SK-N-SH (cell line): ENCODE measurements around the gene ZNF439. TPM values are rescaled to one million over a fixed set of nuclear protein-coding genes. Genes with fewer than 3 reads are reported as not detected.
A peak's percentile ranks its signal among the peaks of the same experiment; 100 is the strongest.

Experiments used
- CTCF ChIA-PET: fragments of 300-600, 350-600 bp; formaldehyde crosslinking; extraction: SDS; loops from one replicate; lab custom pipeline; 2021; lab: Yijun Ruan, JAX
- POLR2A ChIA-PET: fragments of 350-600 bp; sonication (Branson Sonifier 250); formaldehyde crosslinking; extraction: SDS; loops from one replicate; lab custom pipeline; 2020; ENCODE audit warnings: antibody characterized with exemption, inconsistent platforms; lab: Yijun Ruan, JAX
- DNase-seq: peaks from one replicate; pipeline ENCODE4 v3.0.0; 2012
- H2AFZ ChIP-seq: fragments of 200-600 bp; sonication (generic); 2 replicates; pipeline ENCODE4 v1.8.1; 2016; ENCODE audit warnings: antibody characterized with exemption, mild to moderate bottlenecking, low read depth
- H3F3A ChIP-seq: fragments of 200-600 bp; sonication (generic); replicated peaks from 2 replicates; pipeline ENCODE3; 2016; ENCODE audit warnings: antibody characterized with exemption, mild to moderate bottlenecking; ENCODE audit not compliant: insufficient read depth
- H3K27ac ChIP-seq, 2 experiments: fragments of 200-500 bp in 1 of 2; fragments of 200-600 bp in 1 of 2; sonication (Bioruptor generic) in 1 of 2; sonication (generic), shearing (Covaris generic) in 1 of 2; 2 replicates each; pipeline versions ENCODE4 v1.5.1 to v1.6.1; 2014 to 2016; ENCODE audit warnings: low read depth in 2 of 2, inconsistent platforms in 1 of 2, low read length in 1 of 2, mild to moderate bottlenecking in 1 of 2, mixed read lengths in 1 of 2
- H3K27me3 ChIP-seq: fragments of 200-600 bp; sonication (generic), shearing (Covaris generic); 2 replicates; pipeline ENCODE4 v1.6.1; 2016; ENCODE audit warnings: mixed run types; ENCODE audit not compliant: insufficient read depth
- H3K36me3 ChIP-seq, 2 experiments: fragments of 200-500 bp in 1 of 2; fragments of 200-600 bp in 1 of 2; sonication (Bioruptor generic) in 1 of 2; sonication (generic) in 1 of 2; replicated peaks in 1 of 2; 2 replicates each; pipeline versions ENCODE3 to v1.5.1; 2014 to 2016; ENCODE audit warnings: low read length in 1 of 2, mild to moderate bottlenecking in 1 of 2; ENCODE audit not compliant: insufficient read depth in 2 of 2, control insufficient read depth in 1 of 2
- H3K4me1 ChIP-seq, 2 experiments: fragments of 200-500 bp in 1 of 2; fragments of 200-600 bp in 1 of 2; sonication (Bioruptor generic) in 1 of 2; sonication (generic), shearing (Covaris generic) in 1 of 2; 2 replicates each; pipeline versions ENCODE4 v1.5.1 to v1.6.1; 2014 to 2016; ENCODE audit warnings: low read depth in 1 of 2, low read length in 1 of 2, mixed run types in 1 of 2; ENCODE audit not compliant: insufficient read depth in 2 of 2, control insufficient read depth in 1 of 2
- H3K4me2 ChIP-seq: fragments of 200-600 bp; sonication (generic), shearing (Covaris generic); 2 replicates; pipeline ENCODE4 v1.6.1; 2017; ENCODE audit warnings: mixed run types
- H3K4me3 ChIP-seq, 2 experiments: fragments of 200-500 bp in 1 of 2; fragments of 200-600 bp in 1 of 2; sonication (Bioruptor generic) in 1 of 2; sonication (generic), shearing (Covaris generic) in 1 of 2; 2 replicates each; pipeline versions ENCODE4 v1.5.1 to v1.8.1; 2014 to 2016; ENCODE audit warnings: low read depth in 2 of 2, inconsistent platforms in 1 of 2, low read length in 1 of 2, mild to moderate bottlenecking in 1 of 2, mixed read lengths in 1 of 2, moderate library complexity in 1 of 2
- H3K79me2 ChIP-seq: fragments of 200-600 bp; sonication (generic); 2 replicates; pipeline ENCODE4 v1.8.1; 2017; ENCODE audit warnings: mild to moderate bottlenecking; ENCODE audit not compliant: insufficient read depth
- H3K9ac ChIP-seq: fragments of 200-600 bp; sonication (generic); 2 replicates; pipeline ENCODE4 v1.6.1; 2017; ENCODE audit warnings: mixed run types
- H3K9me2 ChIP-seq: fragments of 200-600 bp; sonication (generic); 2 replicates; pipeline ENCODE4 v1.6.1; 2017; ENCODE audit warnings: mixed run types
- H3K9me3 ChIP-seq: fragments of 200-600 bp; sonication (generic); 2 replicates; pipeline ENCODE4 v1.6.1; 2017; ENCODE audit warnings: mixed run types, mild to moderate bottlenecking, moderate library complexity
- H4K20me1 ChIP-seq: fragments of 200-600 bp; sonication (generic); 2 replicates; pipeline ENCODE4 v1.6.1; 2017; ENCODE audit warnings: mild to moderate bottlenecking, mixed run types; ENCODE audit not compliant: insufficient read depth
- FOXJ3 ChIP-seq: sonication (generic); formaldehyde crosslinking; IDR thresholded peaks from 2 replicates; pipeline ENCODE4 v1.5.1; 2020; ENCODE audit warnings: mild to moderate bottlenecking, missing genetic modification reagents
- GATA2 ChIP-seq: sonication (generic); formaldehyde crosslinking; IDR thresholded peaks from 2 replicates; pipeline ENCODE4 v1.5.0; 2020; ENCODE audit warnings: mild to moderate bottlenecking, missing genetic modification reagents
- MEF2A ChIP-seq: IDR thresholded peaks from 2 replicates; pipeline ENCODE4 v1.4.0; 2012; ENCODE audit warnings: low read depth, borderline replicate concordance
- MXI1 ChIP-seq: IDR thresholded peaks from 2 replicates; pipeline ENCODE4 v1.6.1; 2012; ENCODE audit warnings: mild to moderate bottlenecking, low read depth, low read length, improper control_type of control experiment
- NRF1 ChIP-seq: IDR thresholded peaks from 2 replicates; pipeline ENCODE4 v1.6.1; 2012; ENCODE audit warnings: low read depth, mild to moderate bottlenecking, low read length
- RAD21 ChIP-seq: IDR thresholded peaks from 2 replicates; pipeline ENCODE4 v1.6.1; 2012; ENCODE audit warnings: mild to moderate bottlenecking, low read length
- REST ChIP-seq: IDR thresholded peaks from 2 replicates; pipeline ENCODE4 v1.6.1; 2012; ENCODE audit warnings: mild to moderate bottlenecking, low read depth, low read length, moderate library complexity
- YY1 ChIP-seq: IDR thresholded peaks from 2 replicates; pipeline ENCODE4 v1.4.0; 2012; ENCODE audit warnings: low read depth, mild to moderate bottlenecking
- WGBS: methylation state at CpG from one replicate; pipeline ENCODE4 v1.1.6; 2017; ENCODE audit warnings: low lambda C conversion rate; 5-methylcytosine and 5-hydroxymethylcytosine counted together
- polyA plus RNA-seq, 3 experiments: library from polyadenylated mRNA; depleted of rRNA; stranded (reverse); fragments of >200 nt; gene quantifications; 2 replicates each; pipeline ENCODE4 v1.2.3, GENCODE V29; 2012
- TF ChIP-seq, protein P1 (sequence below): IDR thresholded peaks from 2 replicates; pipeline ENCODE4 v1.4.0; 2012; ENCODE audit warnings: low read depth, borderline replicate concordance

Gene ZNF439
- polyA plus RNA-seq, 1 of the 3 experiments (the other 2 are of a cell fraction), result 1.7 TPM

DNA sequence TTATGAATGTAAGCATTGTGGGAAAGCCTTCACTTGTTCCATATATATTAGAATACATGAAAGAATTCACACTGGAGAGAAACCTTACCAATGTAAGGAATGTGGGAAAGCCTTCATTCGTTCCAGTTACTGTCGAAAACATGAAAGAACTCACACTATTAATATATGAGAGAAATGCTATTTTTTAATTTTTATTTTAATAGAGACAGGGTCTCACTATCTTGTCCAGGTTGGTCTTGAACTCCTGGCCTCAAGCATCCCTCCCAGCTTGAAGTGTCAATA, 41.5 kb upstream of the ZNF439 start:
- POLR2A ChIA-PET, result no interaction called here
- Histone ChIP-seq H3K36me3 (peaks cover 2 to 26% of the 10 kb centered on the region in 2 experiments), H3K27ac (no peak overlapping the region), H3K4me2 (no peak overlapping the region), H3K9me2 (no peaks in the 10 kb centered on the region), H3K4me1 (no peaks in the 10 kb centered on the region), H3K79me2 (no peaks in the 10 kb centered on the region), H3K27me3 (no peaks in the 10 kb centered on the region), H3K9ac (no peak overlapping the region), H3K9me3 (peaks cover 28% of the 10 kb centered on the region; the same call in 1 of the 2 replicates), H4K20me1 (no peaks in the 10 kb centered on the region), H3K4me3 (no peak overlapping the region), H3F3A (peaks cover 3% of the 10 kb centered on the region), H2AFZ (no peak overlapping the region)
- no peak for DNase-seq
- CTCF ChIA-PET, result interaction anchor here (0.6 to 2.1 kb wide), 3 partner anchors 9 to 107 kb away, joined by 3 to 19 read pairs (median 3); partner anchors contain the start of gene ZNF491
- TF ChIP-seq RAD21, result no peak
- TF ChIP-seq GATA2 (CRISPR knock-in tag), result no peak
- TF ChIP-seq MXI1, result no peak
- TF ChIP-seq NRF1, result no peak
- TF ChIP-seq REST, result no peak
- no peak for TF ChIP-seq FOXJ3
- no peak for TF ChIP-seq MEF2A
- WGBS, result 72% methylated on average over 2 of the region's 2 CpGs

DNA sequence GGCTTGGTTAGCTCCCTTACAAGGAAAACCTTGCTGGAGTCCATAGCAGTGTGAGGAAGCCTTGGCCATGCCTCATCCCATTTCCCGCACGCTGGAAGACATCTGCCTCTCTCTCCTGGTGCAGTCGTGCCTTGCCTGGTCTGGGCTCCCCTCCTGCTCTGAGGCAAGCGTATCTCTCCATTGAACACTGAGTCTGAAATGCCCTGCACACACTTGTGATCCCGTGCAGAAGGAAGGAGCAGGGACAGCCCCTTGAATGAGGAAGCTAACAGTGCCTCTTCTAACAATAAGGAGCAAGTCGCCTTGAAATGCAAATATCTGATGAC, 34.9 kb upstream of the ZNF439 start:
- Histone ChIP-seq H3K4me1 (peaks cover 0 to 6% of the 10 kb centered on the region in 2 experiments; a peak in 1 of 4 replicates), H3K9me2 (no peaks in the 10 kb centered on the region), H4K20me1 (no peaks in the 10 kb centered on the region), H3K9me3 (peaks cover 3% of the 10 kb centered on the region; the same call in 1 of the 2 replicates), H3K79me2 (peaks cover 31% of the 10 kb centered on the region), H3K27ac (peak overlapping the region; percentile 60 to 76; a peak in 3 of 4 replicates), H3K36me3 (peaks cover 0 to 6% of the 10 kb centered on the region in 2 experiments), H2AFZ (peak overlapping the region; percentile 99; the same call in 1 of the 2 replicates), H3K4me2 (peak overlapping the region; percentile 91), H3K4me3 (peak overlapping the region; percentile 76 to 77), H3K9ac (peak overlapping the region; percentile 79; the same call in 1 of the 2 replicates), H3K27me3 (no peaks in the 10 kb centered on the region), H3F3A (peaks cover 4% of the 10 kb centered on the region)
- ChIA-PET POLR2A (interaction anchor here (1.7 kb wide), 1 partner anchor 47 kb away, joined by 4 read pairs; the partner anchor contains the start of gene ZNF441), CTCF (interaction anchor here (1.4 to 6.4 kb wide), 3 partner anchors 15 to 150 kb away, joined by 4 to 68 read pairs (median 5); partner anchors contain the start of genes ZNF491 and ZNF700)
- TF ChIP-seq, protein P1, sequence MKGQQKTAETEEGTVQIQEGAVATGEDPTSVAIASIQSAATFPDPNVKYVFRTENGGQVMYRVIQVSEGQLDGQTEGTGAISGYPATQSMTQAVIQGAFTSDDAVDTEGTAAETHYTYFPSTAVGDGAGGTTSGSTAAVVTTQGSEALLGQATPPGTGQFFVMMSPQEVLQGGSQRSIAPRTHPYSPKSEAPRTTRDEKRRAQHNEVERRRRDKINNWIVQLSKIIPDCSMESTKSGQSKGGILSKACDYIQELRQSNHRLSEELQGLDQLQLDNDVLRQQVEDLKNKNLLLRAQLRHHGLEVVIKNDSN, result no peak
- TF ChIP-seq YY1, result no peak
- 4% methylated on average over 6 of the region's 6 CpGs for WGBS
- DNase-seq, result peak; percentile 49
